GM10248 (cell line): ENCODE results near the gene SLC37A1.

ENCODE experiments used
- CTCF ChIA-PET: fragments of 300-600 bp; sonication (Branson Sonifier 250); formaldehyde crosslinking; extraction: SDS; loops from one replicate; lab custom pipeline; 2021; ENCODE audit warnings: antibody characterized with exemption; lab: Yijun Ruan, JAX
- POLR2A ChIA-PET: fragments of 350-650 bp; sonication (Branson Sonifier 250); formaldehyde crosslinking; extraction: SDS; loops from one replicate; lab custom pipeline; 2020; ENCODE audit warnings: antibody characterized with exemption; lab: Yijun Ruan, JAX
- DNase-seq: peaks from one replicate; pipeline ENCODE4 v3.0.0; 2012; ENCODE audit errors: extremely low spot score
- CTCF ChIP-seq: IDR thresholded peaks from 2 replicates; pipeline ENCODE4 v1.5.1; 2012; ENCODE audit warnings: mild to moderate bottlenecking, low read depth; ENCODE audit errors: extremely low read depth, missing control alignments, control extremely low read depth

Gene SLC37A1

DNA sequence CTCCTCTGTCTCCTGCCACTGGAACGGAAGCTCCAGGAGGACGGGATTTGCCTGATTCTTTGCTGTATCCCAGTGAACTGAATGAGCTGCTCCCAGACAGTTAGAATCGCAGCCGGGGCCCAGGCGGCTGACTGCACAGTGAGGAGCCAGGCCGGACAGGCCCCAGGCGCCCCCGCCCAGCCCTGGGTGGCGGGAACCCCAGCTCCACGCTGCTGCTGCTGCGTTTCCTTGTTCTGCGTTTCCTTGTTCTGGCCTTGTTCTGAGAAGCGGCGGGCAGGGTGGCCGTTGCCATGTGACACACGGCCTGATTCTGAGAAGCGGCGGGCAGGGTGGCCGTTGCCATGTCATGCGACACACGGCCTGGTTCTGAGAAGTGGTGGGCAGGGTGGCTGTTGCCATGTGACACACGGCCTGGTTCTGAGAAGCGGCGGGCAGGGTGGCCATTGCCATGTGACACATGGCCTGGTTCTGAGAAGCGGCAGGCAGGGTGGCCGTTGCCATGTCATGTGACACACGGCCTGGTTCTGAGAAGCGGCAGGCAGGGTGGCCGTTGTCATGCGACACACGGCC, 56.2 kb downstream of the SLC37A1 start:
- ChIA-PET CTCF (interaction anchor here (1.1 kb wide), 1 partner anchor 13 kb away, joined by 3 read pairs; no protein-coding TSS in a partner anchor), POLR2A (no interaction called here)
- TF ChIP-seq CTCF, result no peak
- no peak for DNase-seq

DNA sequence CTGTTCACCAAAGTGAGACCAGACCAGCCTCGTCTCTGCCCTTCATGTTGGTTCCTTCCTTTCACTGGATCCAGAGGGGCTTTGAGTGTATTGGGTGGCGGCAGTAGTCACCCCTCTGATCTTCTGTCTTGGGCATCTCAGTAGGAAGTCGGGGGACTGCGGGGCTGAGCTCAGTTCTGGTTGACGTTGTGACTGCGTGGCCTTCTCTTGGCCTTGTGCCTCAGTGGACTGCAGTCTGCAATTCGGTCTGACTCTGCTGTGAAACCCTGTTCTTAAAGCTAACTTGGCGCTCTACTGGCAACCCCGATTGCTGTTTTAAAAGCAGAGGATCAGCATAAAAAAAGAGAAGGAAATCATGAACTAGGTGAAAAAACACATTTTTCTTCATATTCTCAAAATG, 56.7 kb downstream of the SLC37A1 start:
- DNase-seq, result no peak
- CTCF ChIA-PET, result no interaction called here
- TF ChIP-seq CTCF, result no peak
- POLR2A ChIA-PET, result interaction anchor here (0.5 kb wide), 1 partner anchor 15 kb away, joined by 5 read pairs; no protein-coding TSS in a partner anchor

GRCh38 chr21:42570841-42571387, 57.3 kb downstream of the SLC37A1 start:
- ChIA-PET POLR2A (interaction anchor here (0.5 kb wide), 1 partner anchor 14 kb away, joined by 5 read pairs; no protein-coding TSS in a partner anchor), CTCF (no interaction called here)
- DNase-seq, result no peak
- TF ChIP-seq CTCF, result no peak

- CTCF ChIA-PET, result no interaction called here
- no peak for TF ChIP-seq CTCF
- DNase-seq, result no peak
- POLR2A ChIA-PET, result no interaction called here
Observed at GRCh38 chr21:42571391-42572150, 57.9 kb downstream of the SLC37A1 start.

- DNase-seq, result no peak
- ChIA-PET CTCF (no interaction called here), POLR2A (no interaction called here)
- no peak for TF ChIP-seq CTCF
Observed at GRCh38 chr21:42572906-42573495, 59.3 kb downstream of the SLC37A1 start.

DNA sequence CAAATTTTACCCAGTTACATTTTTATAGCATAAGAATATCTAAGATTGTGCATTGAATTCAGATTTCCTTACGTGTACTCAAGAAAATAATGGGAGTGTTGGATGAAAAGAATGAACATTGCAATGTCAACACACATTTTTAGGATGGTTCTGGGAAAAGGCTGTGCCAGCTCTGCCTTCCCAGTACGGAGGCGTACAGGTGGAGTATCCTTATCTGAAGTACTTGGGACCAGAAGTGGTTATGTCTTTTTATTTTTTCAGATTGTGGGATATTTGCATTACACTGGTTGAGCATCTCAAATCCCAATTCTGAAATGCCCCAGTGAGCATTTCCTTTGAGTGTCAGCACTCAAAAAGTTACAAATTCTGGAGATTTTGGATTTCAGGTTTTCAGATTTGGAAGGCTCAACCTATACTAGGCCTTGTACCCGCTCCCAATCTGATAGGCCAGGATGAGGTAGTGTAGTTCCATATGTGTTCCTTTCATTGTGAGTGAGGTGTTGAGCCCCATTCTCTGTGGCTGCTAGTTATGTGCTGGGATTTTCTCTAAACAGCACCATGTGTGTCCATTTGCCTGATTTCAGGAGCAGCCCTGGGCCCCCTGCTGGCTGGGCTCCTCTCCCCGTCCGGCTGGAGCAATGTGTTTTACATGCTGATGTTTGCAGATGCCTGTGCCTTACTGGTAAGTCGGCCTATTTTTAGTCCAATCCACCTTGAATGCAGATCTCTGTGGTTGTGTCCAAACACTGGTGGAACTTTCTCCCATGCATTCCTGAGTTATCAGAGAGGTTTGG, 60.8 kb downstream of the SLC37A1 start:
- no peak for TF ChIP-seq CTCF
- POLR2A ChIA-PET, result no interaction called here

More for the DNA sequence above, 60.8 kb downstream of the SLC37A1 start:
- no peak for DNase-seq
- CTCF ChIA-PET, result no interaction called here
